Metanephros (tissue), 2 donors: ENCODE data around the gene RNF133. TPM values are rescaled to one million over a fixed set of nuclear protein-coding genes. Genes with fewer than 3 reads are reported as not detected.

Experiments used
- small RNA-seq: library from RNA; depleted of rRNA; stranded (forward); fragments of <200 nt; gene quantifications from one replicate; pipeline ENCODE3, GENCODE V24; 2014; ENCODE audit warnings: low replicate concordance
- total RNA-seq: library from RNA; depleted of rRNA; stranded (reverse); fragments of >200 nt; gene quantifications from one replicate; pipeline ENCODE4 v1.2.3, GENCODE V29; 2014

The RNF133 gene
- 2.6 TPM for total RNA-seq

GRCh38 chr7:122699017-122699416 is at the start of gene RNF133:
Gene RNF133, minus strand, starts transcription at chr7:122699117. Its CDS starts 199 bp downstream, at chr7:122698918.

GRCh38 chr7:122702872-122703510 is 4.1 kb upstream of the RNF133 start, which contains the start of gene RNF148:
Gene RNF148, minus strand, starts transcription at chr7:122702922. Its CDS starts 172 bp downstream, at chr7:122702750.

Small RNA genes within 50 kb of the gene (small RNA-seq; reads per million reads assigned to genes)
- not detected for gene AC006463.1

Other genes with a start within 250 kb of the RNF133 start
- gene RNF148, start 3.8 kb upstream of the RNF133 start, total RNA-seq = 4.8 TPM
- gene CADPS2, start 187.3 kb upstream of the RNF133 start, total RNA-seq = 54.0 TPM